ENCODE results near the gene MAP1LC3A. TPM values are rescaled to one million over a fixed set of nuclear protein-coding genes. Genes with fewer than 3 reads are reported as not detected.

MAP1LC3A gene
- total RNA-seq, 1 experiment from 2014 or later = 25.9 TPM

DNA sequence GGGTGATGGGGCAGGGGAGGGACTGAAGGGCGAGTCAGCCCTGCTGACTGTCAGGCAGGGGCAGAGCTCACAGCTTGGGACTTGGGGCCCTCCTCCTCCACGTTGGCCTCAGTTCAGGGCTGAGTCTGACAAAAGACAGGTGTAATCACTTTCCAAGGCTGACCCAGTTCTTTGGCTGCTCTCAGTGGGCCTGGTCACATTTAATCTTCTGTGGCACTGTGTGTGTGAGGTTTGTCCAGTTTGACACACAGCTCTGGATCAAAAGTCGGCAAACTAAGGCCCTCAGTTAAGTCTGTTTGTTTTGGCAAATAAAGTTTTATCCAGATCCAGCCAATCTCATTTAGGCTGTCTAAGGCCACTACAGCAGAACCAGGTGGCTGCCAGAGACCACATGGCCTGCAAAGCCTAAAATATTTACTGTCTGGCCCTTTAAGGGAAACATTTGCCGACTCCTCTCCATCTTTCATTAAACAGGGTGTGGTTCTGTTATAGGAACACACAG is 5.1 kb upstream of the MAP1LC3A start:
- no peak overlapping the region for H3K4me3 Mint-ChIP-seq
- WGBS (ENCODE audit: extremely low coverage, insufficient read length, low lambda C conversion rate) = no CpG with 5 or more reads among the region's 4 CpGs

More for the DNA sequence above, 5.1 kb upstream of the MAP1LC3A start:
- Histone ChIP-seq H3T11ph (ENCODE audit: low read length) (no peak overlapping the region), H3K9ac (ENCODE audit: extremely low read depth, insufficient read length, low read length) (no peak overlapping the region), H4K20me1 (ENCODE audit: control insufficient read depth, insufficient read depth, insufficient read length) (no peaks in the 10 kb centered on the region), H2BK120ac (ENCODE audit: low read depth, low read length, poor library complexity, severe bottlenecking) (no peak overlapping the region), H2BK5ac (ENCODE audit: insufficient read length, low read length) (no peak overlapping the region), H3K4me1 (ENCODE audit: insufficient read depth, low read length) (peaks cover 2% of the 10 kb centered on the region; the same call in 1 of the 2 replicates), H3K14ac (ENCODE audit: insufficient read depth, low read length) (no peak overlapping the region), H4K5ac (ENCODE audit: insufficient read length, low read depth, low read length) (no peak overlapping the region), H3K27ac (ENCODE audit: insufficient read length, low read depth, low read length) (no peak overlapping the region), H3K79me1 (ENCODE audit: insufficient read depth, low read depth, low read length, poor library complexity, severe bottlenecking) (no peaks in the 10 kb centered on the region), H2AK5ac (ENCODE audit: insufficient read length, low read length) (no peak overlapping the region), H3K9me3 (ENCODE audit: control insufficient read depth, low read depth, low read length) (no peaks in the 10 kb centered on the region), H3K4me2 (ENCODE audit: insufficient read depth, insufficient read length, low read length) (no peak overlapping the region), H3K23ac (ENCODE audit: insufficient read length, low read depth, low read length) (no peak overlapping the region), H3K27me3 (ENCODE audit: insufficient read depth, low read length) (no peaks in the 10 kb centered on the region), H3K18ac (ENCODE audit: insufficient read length, low read depth, low read length) (no peak overlapping the region), H3K23me2 (ENCODE audit: insufficient read length, low read depth, low read length, poor library complexity, severe bottlenecking) (peaks cover 4% of the 10 kb centered on the region), H2AFZ (ENCODE audit: low read length) (no peak overlapping the region), H4K91ac (ENCODE audit: insufficient read length, low read depth, low read length) (no peak overlapping the region), H3K4ac (ENCODE audit: low read depth, low read length) (no peak overlapping the region), H2BK20ac (ENCODE audit: low read depth, low read length, poor library complexity, severe bottlenecking) (no peak overlapping the region), H4K8ac (replicated peaks; ENCODE audit: insufficient read length, low read depth, low read length) (no peak overlapping the region), H3K56ac (ENCODE audit: insufficient read length, low read depth, low read length) (no peak overlapping the region), H2BK12ac (ENCODE audit: insufficient read length, low read depth, low read length) (no peak overlapping the region), H2BK15ac (ENCODE audit: low read depth, low read length) (no peak overlapping the region), H3K79me2 (ENCODE audit: insufficient read depth, low read length) (no peaks in the 10 kb centered on the region)
- TF ChIP-seq, protein P1, sequence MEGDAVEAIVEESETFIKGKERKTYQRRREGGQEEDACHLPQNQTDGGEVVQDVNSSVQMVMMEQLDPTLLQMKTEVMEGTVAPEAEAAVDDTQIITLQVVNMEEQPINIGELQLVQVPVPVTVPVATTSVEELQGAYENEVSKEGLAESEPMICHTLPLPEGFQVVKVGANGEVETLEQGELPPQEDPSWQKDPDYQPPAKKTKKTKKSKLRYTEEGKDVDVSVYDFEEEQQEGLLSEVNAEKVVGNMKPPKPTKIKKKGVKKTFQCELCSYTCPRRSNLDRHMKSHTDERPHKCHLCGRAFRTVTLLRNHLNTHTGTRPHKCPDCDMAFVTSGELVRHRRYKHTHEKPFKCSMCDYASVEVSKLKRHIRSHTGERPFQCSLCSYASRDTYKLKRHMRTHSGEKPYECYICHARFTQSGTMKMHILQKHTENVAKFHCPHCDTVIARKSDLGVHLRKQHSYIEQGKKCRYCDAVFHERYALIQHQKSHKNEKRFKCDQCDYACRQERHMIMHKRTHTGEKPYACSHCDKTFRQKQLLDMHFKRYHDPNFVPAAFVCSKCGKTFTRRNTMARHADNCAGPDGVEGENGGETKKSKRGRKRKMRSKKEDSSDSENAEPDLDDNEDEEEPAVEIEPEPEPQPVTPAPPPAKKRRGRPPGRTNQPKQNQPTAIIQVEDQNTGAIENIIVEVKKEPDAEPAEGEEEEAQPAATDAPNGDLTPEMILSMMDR (conservative IDR thresholded peaks at IDR 0.05) = no peak
- peaks cover 14 to 15% of the 10 kb centered on the region in 2 experiments for H3K4me1 Mint-ChIP-seq
- no peaks in the 10 kb centered on the region for H3K9me3 Mint-ChIP-seq
- H3K27me3 Mint-ChIP-seq (ENCODE audit: low read depth) = peaks cover 5% of the 10 kb centered on the region
- no peaks in the 10 kb centered on the region; a peak in 1 of 7 replicates for H3K36me3 Mint-ChIP-seq (ENCODE audit: insufficient read depth in 1 of 3, low read depth in 3 of 3)
- H3K27ac Mint-ChIP-seq = no peak overlapping the region
- no peak for DNase-seq
